Hepatocyte (in vitro differentiated cells): ENCODE data around the gene KRTAP4-4.

Experiments used
- EZH2 ChIP-seq: fragments of 200-600 bp; sonication (generic); IDR thresholded peaks from 2 replicates; pipeline ENCODE4 v1.6.1; 2016; ENCODE audit warnings: antibody characterized with exemption, mild to moderate bottlenecking, borderline replicate concordance
- TF ChIP-seq, protein P1 (sequence below): fragments of 200-600 bp; sonication (generic); IDR thresholded peaks from 2 replicates; pipeline ENCODE4 v1.5.1; 2016; ENCODE audit warnings: antibody characterized with exemption, mild to moderate bottlenecking; ENCODE audit not compliant: poor library complexity

- TF ChIP-seq, protein P1, sequence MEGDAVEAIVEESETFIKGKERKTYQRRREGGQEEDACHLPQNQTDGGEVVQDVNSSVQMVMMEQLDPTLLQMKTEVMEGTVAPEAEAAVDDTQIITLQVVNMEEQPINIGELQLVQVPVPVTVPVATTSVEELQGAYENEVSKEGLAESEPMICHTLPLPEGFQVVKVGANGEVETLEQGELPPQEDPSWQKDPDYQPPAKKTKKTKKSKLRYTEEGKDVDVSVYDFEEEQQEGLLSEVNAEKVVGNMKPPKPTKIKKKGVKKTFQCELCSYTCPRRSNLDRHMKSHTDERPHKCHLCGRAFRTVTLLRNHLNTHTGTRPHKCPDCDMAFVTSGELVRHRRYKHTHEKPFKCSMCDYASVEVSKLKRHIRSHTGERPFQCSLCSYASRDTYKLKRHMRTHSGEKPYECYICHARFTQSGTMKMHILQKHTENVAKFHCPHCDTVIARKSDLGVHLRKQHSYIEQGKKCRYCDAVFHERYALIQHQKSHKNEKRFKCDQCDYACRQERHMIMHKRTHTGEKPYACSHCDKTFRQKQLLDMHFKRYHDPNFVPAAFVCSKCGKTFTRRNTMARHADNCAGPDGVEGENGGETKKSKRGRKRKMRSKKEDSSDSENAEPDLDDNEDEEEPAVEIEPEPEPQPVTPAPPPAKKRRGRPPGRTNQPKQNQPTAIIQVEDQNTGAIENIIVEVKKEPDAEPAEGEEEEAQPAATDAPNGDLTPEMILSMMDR = no peak
- no peak for TF ChIP-seq EZH2
Measured at GRCh38 chr17:41178341-41178740, 17.8 kb upstream of the KRTAP4-4 start.
